Heart left ventricle (tissue), 16 donors: ENCODE data around the gene KRTAP22-1. TPM values are rescaled to one million over a fixed set of nuclear protein-coding genes. Genes with fewer than 3 reads are reported as not detected.

Source experiments
- ATAC-seq, 4 donors: fragments of 200-7000 bp; cut with Tn5 transposase; one replicate each; pipeline ENCODE4 v1.9.1; 2020 to 2022; ENCODE audit warnings: moderate library complexity in 4 of 4, mild to moderate bottlenecking in 3 of 4, moderate number of reproducible peaks in 1 of 4
- DNase-seq, 5 donors: peaks; one replicate each; pipeline ENCODE4 v3.0.0-alpha.2; 2020
- H3K27ac ChIP-seq, 12 donors: fragments of 200-600 bp; sonication (generic) in 4 of 12; one replicate each; pipeline versions ENCODE4 v1.5.0 to v1.8.0; 2016 to 2022; ENCODE audit warnings: mild to moderate bottlenecking in 2 of 12
- H3K27me3 ChIP-seq, 9 donors: fragments of 200-600 bp; sonication (generic) in 2 of 9; one replicate each; pipeline versions ENCODE4 v1.5.1 to v1.8.0; 2016 to 2022; ENCODE audit warnings: mild to moderate bottlenecking in 3 of 9
- H3K36me3 ChIP-seq, 9 donors: fragments of 200-600 bp; sonication (generic) in 2 of 9; one replicate each; pipeline versions ENCODE4 v1.5.0 to v1.8.0; 2018 to 2022; ENCODE audit warnings: mild to moderate bottlenecking in 2 of 9
- H3K4me1 ChIP-seq, 12 donors: fragments of 200-600 bp; sonication (generic) in 4 of 12; one replicate each; pipeline versions ENCODE4 v1.5.0 to v1.8.0; 2016 to 2022; ENCODE audit warnings: mild to moderate bottlenecking in 3 of 12
- H3K4me3 ChIP-seq, 12 donors: fragments of 200-600 bp; sonication (generic) in 4 of 12; one replicate each; pipeline versions ENCODE4 v1.5.0 to v1.8.0; 2017 to 2022; ENCODE audit warnings: mild to moderate bottlenecking in 9 of 12, moderate library complexity in 4 of 12
- H3K9me3 ChIP-seq, 12 donors: fragments of 200-600 bp; sonication (generic) in 4 of 12; one replicate each; pipeline versions ENCODE4 v1.5.0 to v1.8.0; 2016 to 2022; ENCODE audit warnings: mild to moderate bottlenecking in 1 of 12
- POLR2A ChIP-seq, 2 donors: fragments of 450-650 bp; IDR thresholded peaks; one replicate each; pipeline ENCODE4 v1.6.1; 2017; ENCODE audit warnings: antibody characterized with exemption in 2 of 2, mild to moderate bottlenecking in 2 of 2, moderate library complexity in 2 of 2
- WGBS, 4 donors: extraction: QIAGEN DNeasy Blood & Tissue Kit in 2 of 4; methylation state at CpG; one replicate each; pipeline versions ENCODE4 v1.1.5 to v1.1.7; 2013 to 2018; 5-methylcytosine and 5-hydroxymethylcytosine counted together
- intact Hi-C, 10 donors: fragments of 100-400 bp; cut with DNase I; formaldehyde crosslinking; loops; one replicate each; pipeline versions ENCODE4 v1.11.1 to v1.14.2; 2022
- polyA plus RNA-seq, 2 donors: library from polyadenylated mRNA; stranded (reverse); fragments of 200-250 nt; gene quantifications; one replicate each; pipeline ENCODE4 v1.2.3, GENCODE V29; 2013
- total RNA-seq, 9 donors: library from RNA; depleted of rRNA in 2 of 9; stranded (reverse); fragments of >200 nt in 2 of 9; fragmentation: NEBNext Ultra II Directional in 3 of 9; extraction: Animal tissue kit (Norgen Biotek cat#: 25700) in 3 of 9; gene quantifications; one replicate each; pipeline versions ENCODE4 v1.1.0 to v1.2.4, GENCODE V29; 2016 to 2023
- TF ChIP-seq, protein P1 (sequence below), 12 donors: fragments of 200-600 bp; sonication (generic) in 4 of 12; IDR thresholded peaks; one replicate each; pipeline versions ENCODE4 v1.5.0 to v1.8.0; 2018 to 2022; ENCODE audit warnings: antibody characterized with exemption in 12 of 12, mild to moderate bottlenecking in 5 of 12
- donor health status: ischemic (EF 13 %, LVEDD 7.1; RV severe dilation, severe dysfunction).
- donor health status: healthy with polysubstance abuse.
- donor health status: DM: no; HTN: yes; CAD: no.
- donor health status: DM: no; HTN: no; CAD: no.
- donor health status: ischemic (EF 25% LVEDD 6.9; RV normal size, moderate dysfunction).
- donor health status: ischemic (EF 25% LVEDD 5.7; RV mildly dilated, moderate dysfunction).
- donor health status: healthy.
- donor health status: DM: yes; HTN: yes; CAD: no.
- donor health status: ischemic (EF 35%, LVEDD 5.7; RV mildly dilated, moderate dysfunction).
- donor health status: nonischemic (EF 11% LVEDD 7.7; RV severe dilation, severe dysfunction).
- donor health status: DM: yes; HTN: yes; CAD: no.
- donor health status: PGD.
- donor health status: ischemic (EF 29% LVEDD 5.4; RV normal size, mild dysfunction).
- donor health status: nonischemic (EF 23%, LVEDD 6.1; RV moderate dilation, normal function).

Gene KRTAP22-1
- total and polyA plus RNA-seq, 11 donors: not detected

DNA sequence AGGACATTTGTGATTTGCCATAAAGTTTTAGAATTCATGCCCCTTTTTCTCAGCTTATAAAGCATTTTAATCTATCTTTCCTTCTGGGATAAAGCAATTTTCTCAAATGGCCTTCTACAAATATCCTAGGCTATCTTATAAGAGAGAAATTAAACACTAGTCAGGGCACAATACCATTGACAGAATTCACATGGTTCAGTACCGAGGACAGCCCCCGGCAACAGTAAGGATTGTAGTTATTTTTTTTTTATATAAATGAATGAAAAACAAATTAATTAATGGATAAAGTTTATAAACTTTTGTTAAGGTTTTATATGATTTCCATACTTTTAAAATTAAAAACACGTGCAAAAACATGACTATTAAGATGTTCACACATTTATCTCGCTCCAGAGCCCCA, 27.2 kb downstream of the KRTAP22-1 start:
- Histone ChIP-seq H3K27me3 (no peaks in the 10 kb centered on the region), H3K9me3 (peaks cover 0 to 3% (median 0%) of the 10 kb centered on the region in 12 donors), H3K4me3 (no peak overlapping the region), H3K36me3 (no peaks in the 10 kb centered on the region), H3K4me1 (no peaks in the 10 kb centered on the region), H3K27ac (no peak overlapping the region)
- intact Hi-C loops: no loop called here
- 76 to 91% (median 84%) methylated on average over 4 of the region's 4 CpGs for WGBS, 4 donors
- DNase-seq: no peak
- no peak for ATAC-seq
- TF ChIP-seq, protein P1, sequence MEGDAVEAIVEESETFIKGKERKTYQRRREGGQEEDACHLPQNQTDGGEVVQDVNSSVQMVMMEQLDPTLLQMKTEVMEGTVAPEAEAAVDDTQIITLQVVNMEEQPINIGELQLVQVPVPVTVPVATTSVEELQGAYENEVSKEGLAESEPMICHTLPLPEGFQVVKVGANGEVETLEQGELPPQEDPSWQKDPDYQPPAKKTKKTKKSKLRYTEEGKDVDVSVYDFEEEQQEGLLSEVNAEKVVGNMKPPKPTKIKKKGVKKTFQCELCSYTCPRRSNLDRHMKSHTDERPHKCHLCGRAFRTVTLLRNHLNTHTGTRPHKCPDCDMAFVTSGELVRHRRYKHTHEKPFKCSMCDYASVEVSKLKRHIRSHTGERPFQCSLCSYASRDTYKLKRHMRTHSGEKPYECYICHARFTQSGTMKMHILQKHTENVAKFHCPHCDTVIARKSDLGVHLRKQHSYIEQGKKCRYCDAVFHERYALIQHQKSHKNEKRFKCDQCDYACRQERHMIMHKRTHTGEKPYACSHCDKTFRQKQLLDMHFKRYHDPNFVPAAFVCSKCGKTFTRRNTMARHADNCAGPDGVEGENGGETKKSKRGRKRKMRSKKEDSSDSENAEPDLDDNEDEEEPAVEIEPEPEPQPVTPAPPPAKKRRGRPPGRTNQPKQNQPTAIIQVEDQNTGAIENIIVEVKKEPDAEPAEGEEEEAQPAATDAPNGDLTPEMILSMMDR (IDR thresholded peaks at IDR 0.05): no peak
- TF ChIP-seq POLR2A (IDR thresholded peaks at IDR 0.05): no peak

DNA sequence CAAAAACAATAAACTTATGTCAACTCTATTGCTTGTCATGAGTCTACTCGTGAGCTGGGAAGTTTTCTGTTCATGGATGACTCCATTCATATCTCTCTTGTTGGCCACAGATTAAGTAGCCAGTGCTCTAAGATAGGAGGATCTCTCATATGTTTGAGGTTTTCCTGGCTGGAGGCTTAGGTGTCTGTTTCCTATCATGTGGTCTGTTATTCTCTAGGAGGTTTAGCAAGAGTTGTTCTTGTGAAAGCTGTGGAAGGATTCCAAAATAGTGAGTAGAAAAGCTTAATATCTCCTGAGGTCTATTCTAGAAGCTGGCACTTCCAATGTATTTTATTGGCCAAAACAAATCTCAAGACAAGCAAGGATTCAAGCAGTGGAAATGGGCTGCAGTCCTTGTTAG, 28.3 kb downstream of the KRTAP22-1 start:
- ATAC-seq (peak in 1 of 4 donors; percentile 59), DNase-seq (no peak)
- Histone ChIP-seq H3K9me3 (peaks cover 0 to 3% (median 0%) of the 10 kb centered on the region in 12 donors), H3K4me1 (no peaks in the 10 kb centered on the region), H3K36me3 (no peaks in the 10 kb centered on the region), H3K27ac (no peak overlapping the region), H3K27me3 (no peaks in the 10 kb centered on the region), H3K4me3 (no peak overlapping the region)
- TF ChIP-seq, protein P1 (IDR thresholded peaks at IDR 0.05): no peak
- no peak for TF ChIP-seq POLR2A (IDR thresholded peaks at IDR 0.05)
- intact Hi-C loops: no loop called here
- WGBS, 4 donors: 23 to 33% (median 28%) methylated on average over 1 of the region's 1 CpG

GRCh38 chr21:30634906-30635305, 34.0 kb downstream of the KRTAP22-1 start, which contains the start of gene KRTAP20-2:
TSS of gene KRTAP20-2 (plus strand) at chr21:30635206. CDS start at chr21:30635264, 58 bp downstream.
- Histone ChIP-seq H3K4me3 (no peak within 1 kb of the TSS), H3K36me3 (no peaks in the 10 kb centered on the region), H3K4me1 (no peaks in the 10 kb centered on the region), H3K27me3 (no peaks in the 10 kb centered on the region), H3K27ac (no peak within 1 kb of the TSS), H3K9me3 (no peaks in the 10 kb centered on the region)
- intact Hi-C loops: no loop called here
- TF ChIP-seq POLR2A (IDR thresholded peaks at IDR 0.05): no peak
- TF ChIP-seq, protein P1 (IDR thresholded peaks at IDR 0.05): no peak
- 70 to 100% (median 88%) methylated on average over 1 of the region's 1 CpG for WGBS, 4 donors
- ATAC-seq (no peak), DNase-seq (no peak)

DNA sequence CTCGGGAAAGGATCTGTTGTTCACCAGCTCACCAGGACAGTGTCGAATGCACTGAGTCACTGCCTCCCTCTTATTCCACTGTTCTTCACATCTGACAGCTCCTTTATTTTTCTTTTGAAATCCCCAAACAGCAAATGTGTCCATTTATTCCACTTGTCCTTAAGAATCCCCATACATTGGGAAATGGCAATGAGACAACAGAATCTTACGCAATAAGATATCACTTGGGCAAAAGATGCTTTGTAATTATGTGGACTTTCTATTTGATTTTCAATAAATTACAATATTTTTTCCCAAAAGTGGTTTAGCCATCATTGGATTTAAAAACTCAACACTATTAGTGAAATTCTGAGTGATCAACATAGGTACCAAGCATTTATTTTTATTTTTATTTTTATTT, 37.8 kb downstream of the KRTAP22-1 start:
- Histone ChIP-seq H3K4me1 (no peaks in the 10 kb centered on the region), H3K27me3 (no peaks in the 10 kb centered on the region), H3K9me3 (no peaks in the 10 kb centered on the region), H3K27ac (no peak overlapping the region), H3K4me3 (no peak overlapping the region), H3K36me3 (no peaks in the 10 kb centered on the region)
- ATAC-seq: no peak
- WGBS, 4 donors: 46 to 59% (median 50%) methylated on average over 3 of the region's 3 CpGs
- no peak for DNase-seq
- no peak for TF ChIP-seq POLR2A (IDR thresholded peaks at IDR 0.05)
- TF ChIP-seq, protein P1 (IDR thresholded peaks at IDR 0.05): no peak
- intact Hi-C loops: no loop called here
